Smooth muscle cell of the brain vasculature (primary cell): ENCODE data around the gene EVI5.
"Not testable (repeated sequence)": the region's sequence is repeated elsewhere in the genome, so short reads cannot be mapped to it uniquely, and the experiment has no call there.

Experiments used
- DNase-seq: peaks from one replicate; pipeline ENCODE4 v3.0.0-alpha.2; 2012; ENCODE audit warnings: low read depth, low spot score

Gene EVI5

DNA sequence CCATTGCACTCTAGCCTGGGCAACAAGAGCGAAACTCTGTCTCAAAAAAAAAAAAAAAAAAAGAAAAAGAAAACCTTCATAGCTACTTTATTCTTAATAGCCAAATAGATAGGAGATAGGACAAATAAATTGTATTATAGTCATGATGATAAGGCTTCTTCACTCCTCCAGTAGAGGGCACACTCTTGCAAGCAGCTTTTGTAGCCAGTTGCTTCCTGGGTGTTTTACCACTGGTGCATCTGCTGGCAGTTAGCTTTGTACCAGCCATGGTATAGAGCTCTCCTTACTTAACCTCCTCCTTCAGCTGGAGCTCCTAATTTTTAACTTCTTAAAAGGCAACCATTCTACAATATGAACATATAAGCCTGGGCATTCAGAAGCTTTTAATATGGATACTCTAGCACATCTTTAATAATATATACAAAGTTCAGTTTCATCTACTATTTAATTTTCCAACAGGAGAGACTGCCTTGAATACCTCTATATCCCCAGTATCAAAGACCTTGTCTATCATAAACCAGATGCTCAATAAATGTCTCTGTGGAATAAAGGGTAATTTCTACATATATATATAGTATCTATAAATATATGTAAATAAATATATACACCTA is 35.8 kb downstream of the EVI5 start:
- DNase-seq = no peak

- DNase-seq = no peak
Measured at GRCh38 chr1:92748138-92748537, 36.8 kb downstream of the EVI5 start.

GRCh38 chr1:92747735-92748134 is 37.2 kb downstream of the EVI5 start:
- no peak for DNase-seq

DNA sequence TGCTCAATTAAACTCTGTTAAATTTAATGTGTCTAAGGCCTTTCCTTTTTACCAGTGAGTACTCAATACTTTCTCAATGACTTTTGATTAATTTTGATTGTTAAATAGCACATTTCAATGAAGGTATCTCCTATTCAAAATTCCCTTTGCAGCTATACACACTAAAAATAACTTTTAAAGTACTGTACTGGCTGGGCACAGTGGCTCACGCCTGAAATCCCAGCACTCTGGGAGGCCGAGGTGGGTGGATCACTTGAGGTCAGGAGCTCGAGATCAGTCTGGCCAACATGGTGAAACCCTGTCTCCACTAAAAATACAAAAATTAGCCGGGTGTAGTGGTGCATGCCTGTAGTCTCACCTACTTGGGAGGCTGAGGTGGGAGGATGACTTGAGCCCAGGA is 38.7 kb downstream of the EVI5 start:
- DNase-seq = not testable (repeated sequence)

DNA sequence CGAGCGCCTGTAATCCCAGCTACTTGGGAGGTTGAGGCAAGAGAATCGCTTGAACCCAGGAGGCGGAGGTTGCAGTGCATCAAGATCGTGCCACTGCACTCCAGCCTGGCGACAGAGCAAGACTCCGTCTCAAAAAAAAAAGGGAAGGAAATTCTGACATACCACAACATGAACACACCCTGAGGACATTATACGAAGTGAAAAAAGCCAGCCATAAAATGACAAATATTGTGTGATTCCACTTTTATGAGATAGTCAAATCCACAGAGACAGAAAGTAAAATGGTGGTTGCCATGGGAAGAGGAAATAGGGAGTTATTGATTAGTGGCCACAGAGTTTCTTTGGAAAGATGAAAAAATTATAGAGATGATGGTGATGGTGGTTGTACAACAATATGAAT is 41.7 kb downstream of the EVI5 start:
- no peak for DNase-seq

DNA sequence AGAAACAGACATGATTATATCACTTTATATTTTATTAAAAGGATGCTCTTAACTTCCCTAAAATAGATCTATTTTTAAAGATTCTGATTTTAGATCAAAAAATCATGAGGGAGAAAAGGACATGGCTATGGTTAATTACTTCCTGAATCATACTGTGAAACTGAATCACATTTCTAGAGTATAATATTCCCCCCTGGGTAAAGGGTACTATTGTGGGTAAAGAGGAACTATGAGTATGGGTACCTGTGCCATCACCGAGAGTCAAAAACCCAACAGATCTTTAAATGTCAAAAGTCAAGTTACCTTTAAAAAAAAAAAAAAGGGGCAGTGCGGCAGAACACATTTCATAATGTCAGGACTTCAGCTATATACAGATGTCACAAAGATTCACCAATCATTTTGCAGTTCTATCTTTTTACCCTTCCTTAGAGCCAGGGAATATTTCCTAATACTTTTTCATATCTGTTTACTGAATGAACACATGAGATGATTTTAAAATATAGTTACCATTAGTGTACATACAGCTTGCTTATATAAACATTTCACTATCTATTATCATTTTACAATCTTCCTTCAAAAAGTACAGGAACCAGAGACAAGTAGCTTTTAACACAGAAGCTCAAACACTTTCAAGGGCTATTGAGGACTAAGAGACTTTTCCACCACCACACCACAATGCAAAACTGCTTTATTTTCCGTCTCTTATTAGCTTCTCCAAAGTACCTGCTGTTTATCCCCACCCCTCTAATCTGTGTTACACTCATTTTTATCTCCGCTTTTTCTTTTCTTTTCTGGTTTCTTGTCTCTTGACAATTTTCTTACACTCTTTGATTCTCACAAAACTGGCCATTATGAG is 45.0 kb downstream of the EVI5 start:
- DNase-seq = no peak

DNA sequence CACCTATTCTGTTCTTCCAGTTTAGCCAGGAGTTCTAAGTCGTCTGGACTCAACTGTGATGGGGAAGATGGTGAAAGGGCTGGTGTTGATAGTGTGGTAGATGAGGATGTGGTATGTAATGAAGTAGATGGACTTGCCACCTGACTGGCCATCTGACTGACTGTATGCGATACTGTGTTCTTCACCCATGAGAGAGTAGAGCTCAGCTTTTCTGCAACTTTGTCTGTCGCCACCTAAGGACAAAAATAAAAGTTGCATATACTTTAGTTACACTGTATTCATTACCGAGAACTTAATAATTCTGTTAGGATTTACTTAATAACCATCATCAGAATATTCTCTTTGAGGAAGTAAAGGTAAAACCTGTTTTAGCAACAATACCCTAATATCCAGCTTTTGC is 48.5 kb downstream of the EVI5 start:
- no peak for DNase-seq

- no peak for DNase-seq
Measured at GRCh38 chr1:92730476-92730875, 54.4 kb downstream of the EVI5 start.

DNA sequence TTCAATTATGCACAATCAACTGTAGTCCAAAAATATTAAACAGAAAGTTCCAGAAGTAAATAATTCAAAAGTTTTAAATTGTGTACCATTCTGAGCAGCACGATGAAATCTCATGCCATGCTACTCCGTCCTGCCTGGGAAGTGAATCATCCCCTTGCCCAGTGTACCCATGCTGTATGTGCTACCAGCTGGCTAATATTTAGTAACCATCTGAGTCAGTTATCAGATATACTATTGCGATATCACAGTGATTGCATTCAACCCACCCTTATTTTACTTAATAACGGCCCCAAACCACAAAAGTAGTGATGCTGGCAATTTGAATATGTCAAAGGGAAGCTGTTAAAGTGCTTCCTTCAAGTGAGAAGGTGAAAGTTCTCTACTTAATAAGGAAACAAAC is 56.2 kb downstream of the EVI5 start:
- no peak for DNase-seq

- not testable (repeated sequence) for DNase-seq
Measured at GRCh38 chr1:92723713-92724112, 61.2 kb downstream of the EVI5 start.

DNA sequence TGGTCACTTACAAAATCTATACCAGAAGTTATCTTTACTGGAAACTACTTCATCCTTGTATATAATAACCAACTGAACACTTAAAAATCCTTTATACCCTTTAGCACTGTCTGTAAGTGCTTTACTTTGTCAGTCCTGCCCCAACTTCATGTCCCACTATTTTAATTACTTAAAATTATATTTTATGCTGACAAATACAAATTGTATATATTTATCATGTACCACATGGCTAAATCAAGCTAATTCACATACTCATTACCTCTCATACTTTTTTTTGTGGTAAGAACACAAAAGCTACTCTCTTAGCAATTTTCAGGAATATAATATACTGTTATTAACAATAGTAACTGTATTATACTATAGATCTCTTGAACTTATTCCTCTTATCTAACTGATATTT is 63.0 kb downstream of the EVI5 start:
- no peak for DNase-seq

DNA sequence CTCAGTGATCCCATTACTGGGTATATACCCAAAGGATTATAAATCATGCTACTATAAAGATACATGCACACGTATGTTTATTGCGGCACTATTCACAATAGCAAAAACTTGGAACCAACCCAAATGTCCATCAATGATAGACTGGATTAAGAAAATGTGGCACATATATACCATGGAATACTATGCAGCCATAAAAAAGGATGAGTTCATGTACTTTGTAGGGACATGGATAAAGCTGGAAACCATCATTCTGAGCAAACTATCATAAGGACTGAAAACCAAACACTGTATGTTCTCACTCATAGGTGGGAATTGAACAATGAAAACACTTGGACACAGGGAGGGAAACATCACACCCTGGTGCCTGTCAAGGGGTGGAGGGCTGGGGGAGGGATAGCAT is 63.8 kb downstream of the EVI5 start:
- DNase-seq = not testable (repeated sequence)

- DNase-seq = not testable (repeated sequence)
Measured at GRCh38 chr1:92715476-92715951, 69.4 kb downstream of the EVI5 start.

DNA sequence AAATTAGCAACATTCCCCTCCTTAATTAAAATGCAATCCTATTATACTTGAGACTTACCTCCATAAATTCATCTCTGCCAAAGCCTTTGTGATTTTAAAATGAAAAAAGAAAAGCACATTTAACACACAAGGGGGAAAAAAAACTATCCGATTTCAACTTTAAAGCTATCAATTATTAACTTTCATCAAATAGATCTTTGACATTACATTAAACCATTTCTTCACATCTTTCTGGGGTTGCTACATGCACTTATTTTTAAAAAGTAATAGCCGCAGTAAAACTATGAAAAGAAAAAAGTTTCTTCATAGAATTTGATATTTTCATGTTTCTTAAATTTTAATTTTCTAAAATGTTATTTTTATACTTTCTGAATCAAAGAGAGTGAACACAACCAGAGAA is 71.0 kb downstream of the EVI5 start:
- DNase-seq = no peak

- no peak for DNase-seq
Measured at GRCh38 chr1:92711473-92712165, 73.3 kb downstream of the EVI5 start.

DNA sequence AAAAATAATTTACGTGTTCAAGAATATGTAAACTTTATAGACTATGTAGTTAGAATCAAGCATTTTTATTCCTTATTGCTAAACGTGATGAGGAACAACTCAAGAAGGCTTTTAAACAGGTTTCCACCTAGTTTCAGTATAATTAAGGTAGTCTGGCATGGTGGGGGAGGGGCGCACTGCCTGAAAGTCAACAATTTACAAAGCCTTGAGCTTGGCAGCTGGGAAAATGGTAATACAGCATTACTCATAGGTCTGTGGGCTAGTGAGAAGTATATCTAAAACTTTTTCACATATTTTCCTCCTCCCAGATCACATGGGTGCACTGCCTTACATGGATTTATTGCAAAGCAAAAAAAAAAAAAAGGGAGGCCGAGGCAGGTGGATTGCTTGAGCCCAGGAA is 75.2 kb downstream of the EVI5 start:
- no peak for DNase-seq

DNA sequence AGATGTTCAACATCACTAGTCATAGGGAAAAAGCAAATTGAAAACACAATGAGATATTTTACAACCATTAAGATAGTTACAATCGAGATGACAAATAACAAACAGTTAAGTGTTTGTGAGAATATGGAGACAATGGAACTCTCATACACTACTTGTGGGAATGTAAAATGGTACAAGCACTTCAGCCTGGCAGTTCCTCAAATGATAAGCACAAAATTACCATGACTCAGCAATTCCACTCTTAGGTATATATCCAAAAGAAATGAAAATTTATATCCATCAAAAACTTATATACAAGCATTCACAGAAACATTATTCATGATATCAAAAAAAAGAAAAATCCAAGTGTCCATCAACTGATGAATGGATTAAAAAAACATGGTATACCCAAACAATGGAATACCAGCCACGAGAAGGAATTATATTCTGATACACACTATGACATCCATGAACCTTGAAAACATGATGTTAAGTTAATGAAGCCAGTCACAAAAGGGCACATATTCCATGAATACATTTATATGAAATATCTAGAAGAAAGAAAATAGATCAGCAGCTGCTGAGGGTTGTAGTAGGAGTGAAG is 76.4 kb downstream of the EVI5 start:
- DNase-seq = no peak

- DNase-seq = no peak
Measured at GRCh38 chr1:92707709-92708108, 77.2 kb downstream of the EVI5 start.

- no peak for DNase-seq
Measured at GRCh38 chr1:92707292-92707691, 77.6 kb downstream of the EVI5 start.

- DNase-seq = no peak
Measured at GRCh38 chr1:92705446-92705845, 79.5 kb downstream of the EVI5 start.

GRCh38 chr1:92701147-92701546 is 83.8 kb downstream of the EVI5 start:
- no peak for DNase-seq

DNA sequence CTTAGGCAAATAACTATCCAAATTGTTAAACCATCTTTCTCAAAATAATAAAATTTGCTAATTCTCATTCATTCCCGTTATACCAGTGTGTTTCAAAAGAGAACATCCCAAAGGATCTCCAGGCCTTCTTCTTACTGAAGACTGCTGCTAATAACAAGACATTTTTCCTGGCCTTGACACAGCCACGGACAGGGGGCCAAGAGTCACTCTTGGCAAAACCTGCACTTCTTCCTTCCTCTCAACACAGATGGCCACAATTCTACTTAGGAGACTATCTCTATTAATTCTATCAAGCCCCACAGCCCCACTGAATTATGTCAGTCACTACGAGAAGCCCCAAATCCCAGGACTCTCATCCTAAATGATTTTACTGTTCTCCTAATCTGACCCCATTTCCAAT is 86.0 kb downstream of the EVI5 start:
- no peak for DNase-seq
